Measurements from ENCODE around the gene SLC11A2.
A peak's percentile ranks its signal among the peaks of the same experiment; 100 is the strongest.

The SLC11A2 gene

GRCh38 chr12:50991291-50991690, 34.9 kb downstream of the SLC11A2 start:
- Histone ChIP-seq H3K27me3 (ENCODE audit: low read depth, low read length) (no peaks in the 10 kb centered on the region), H3K4me1 (ENCODE audit: low read length) (peaks cover 26% of the 10 kb centered on the region), H3K36me3 (replicated peaks; ENCODE audit: low read depth, low read length) (peaks cover 54% of the 10 kb centered on the region), H3K9me3 (ENCODE audit: insufficient read depth, low read length) (no peaks in the 10 kb centered on the region), H3K9ac (ENCODE audit: low read length) (no peak overlapping the region), H2AFZ (ENCODE audit: low read depth, low read length) (no peak overlapping the region), H4K20me1 (ENCODE audit: insufficient read depth, low read length) (0 out of 2 replicates have a peak, but pooled peaks cover 4% of the 10 kb centered on the region), H3K79me2 (ENCODE audit: low read length) (no peaks in the 10 kb centered on the region), H3K4me2 (ENCODE audit: low read length) (peak overlapping the region; percentile 56), H3K4me3 (ENCODE audit: low read length) (0 out of 2 replicates have a peak overlapping the region, but pooled peaks have one; percentile 9), H3K27ac (ENCODE audit: low read length) (peak overlapping the region; percentile 49)
- no peak for TF ChIP-seq EZH2phosphoT487 (IDR thresholded peaks at IDR 0.05; ENCODE audit: low read depth)
- TF ChIP-seq, protein P1, sequence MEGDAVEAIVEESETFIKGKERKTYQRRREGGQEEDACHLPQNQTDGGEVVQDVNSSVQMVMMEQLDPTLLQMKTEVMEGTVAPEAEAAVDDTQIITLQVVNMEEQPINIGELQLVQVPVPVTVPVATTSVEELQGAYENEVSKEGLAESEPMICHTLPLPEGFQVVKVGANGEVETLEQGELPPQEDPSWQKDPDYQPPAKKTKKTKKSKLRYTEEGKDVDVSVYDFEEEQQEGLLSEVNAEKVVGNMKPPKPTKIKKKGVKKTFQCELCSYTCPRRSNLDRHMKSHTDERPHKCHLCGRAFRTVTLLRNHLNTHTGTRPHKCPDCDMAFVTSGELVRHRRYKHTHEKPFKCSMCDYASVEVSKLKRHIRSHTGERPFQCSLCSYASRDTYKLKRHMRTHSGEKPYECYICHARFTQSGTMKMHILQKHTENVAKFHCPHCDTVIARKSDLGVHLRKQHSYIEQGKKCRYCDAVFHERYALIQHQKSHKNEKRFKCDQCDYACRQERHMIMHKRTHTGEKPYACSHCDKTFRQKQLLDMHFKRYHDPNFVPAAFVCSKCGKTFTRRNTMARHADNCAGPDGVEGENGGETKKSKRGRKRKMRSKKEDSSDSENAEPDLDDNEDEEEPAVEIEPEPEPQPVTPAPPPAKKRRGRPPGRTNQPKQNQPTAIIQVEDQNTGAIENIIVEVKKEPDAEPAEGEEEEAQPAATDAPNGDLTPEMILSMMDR (IDR thresholded peaks at IDR 0.05; ENCODE audit: low read depth, low read length) = no peak

GRCh38 chr12:50990791-50991190, 35.4 kb downstream of the SLC11A2 start:
- Histone ChIP-seq H3K27ac (ENCODE audit: low read length) (peak overlapping the region; percentile 49), H3K4me3 (ENCODE audit: low read length) (0 out of 2 replicates have a peak overlapping the region, but pooled peaks have one; percentile 9), H3K27me3 (ENCODE audit: low read depth, low read length) (no peaks in the 10 kb centered on the region), H3K4me1 (ENCODE audit: low read length) (peaks cover 26% of the 10 kb centered on the region), H3K79me2 (ENCODE audit: low read length) (no peaks in the 10 kb centered on the region), H3K9me3 (ENCODE audit: insufficient read depth, low read length) (no peaks in the 10 kb centered on the region), H2AFZ (ENCODE audit: low read depth, low read length) (no peak overlapping the region), H3K4me2 (ENCODE audit: low read length) (peak overlapping the region; percentile 56), H4K20me1 (ENCODE audit: insufficient read depth, low read length) (0 out of 2 replicates have a peak, but pooled peaks cover 4% of the 10 kb centered on the region), H3K9ac (ENCODE audit: low read length) (no peak overlapping the region), H3K36me3 (replicated peaks; ENCODE audit: low read depth, low read length) (peaks cover 55% of the 10 kb centered on the region)
- TF ChIP-seq, protein P1 (IDR thresholded peaks at IDR 0.05; ENCODE audit: low read depth, low read length) = no peak
- TF ChIP-seq EZH2phosphoT487 (IDR thresholded peaks at IDR 0.05; ENCODE audit: low read depth) = no peak

DNA sequence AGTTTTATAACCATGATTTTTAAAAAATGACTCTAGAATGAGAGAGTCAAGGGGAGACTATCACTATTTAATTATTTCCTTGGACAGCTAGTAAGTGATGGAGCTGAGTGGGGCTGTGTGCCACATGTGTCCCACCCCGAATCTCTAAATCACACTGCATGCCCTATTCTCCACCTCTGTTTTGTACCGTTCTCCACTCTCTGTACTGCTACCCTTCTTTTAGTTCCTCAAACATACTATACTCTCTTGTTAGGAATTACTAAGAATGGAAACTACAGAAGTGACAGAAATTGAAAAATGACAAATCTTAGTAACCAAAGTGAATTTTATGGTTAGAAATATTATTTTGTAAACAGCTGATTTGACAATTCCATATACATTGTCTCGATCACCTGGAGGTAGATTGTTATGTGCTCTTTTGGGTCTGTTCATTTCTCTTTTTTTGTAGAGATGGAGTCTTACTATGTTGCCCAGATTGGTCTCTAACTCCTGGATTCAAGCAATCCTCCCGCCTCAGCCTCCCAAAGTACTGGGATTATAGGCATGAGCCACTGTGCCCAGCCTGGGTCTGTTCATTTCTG, 35.9 kb downstream of the SLC11A2 start:
- H3K4me1 ChIP-seq (ENCODE audit: low read length) = peaks cover 26% of the 10 kb centered on the region
- no peaks in the 10 kb centered on the region for H3K27me3 ChIP-seq (ENCODE audit: low read depth, low read length)
- peaks cover 50% of the 10 kb centered on the region for H3K36me3 ChIP-seq (replicated peaks; ENCODE audit: low read depth, low read length)
- H3K79me2 ChIP-seq (ENCODE audit: low read length) = no peaks in the 10 kb centered on the region
- H3K9me3 ChIP-seq (ENCODE audit: insufficient read depth, low read length) = no peaks in the 10 kb centered on the region
- H2AFZ ChIP-seq (ENCODE audit: low read depth, low read length) = no peak overlapping the region
- H3K4me3 ChIP-seq (ENCODE audit: low read length) = 0 out of 2 replicates have a peak overlapping the region, but pooled peaks have one; percentile 9
- peak overlapping the region; percentile 56 for H3K4me2 ChIP-seq (ENCODE audit: low read length)
- H3K27ac ChIP-seq (ENCODE audit: low read length) = peak overlapping the region; percentile 49
- 0 out of 2 replicates have a peak, but pooled peaks cover 4% of the 10 kb centered on the region for H4K20me1 ChIP-seq (ENCODE audit: insufficient read depth, low read length)
- no peak for TF ChIP-seq EZH2phosphoT487 (IDR thresholded peaks at IDR 0.05; ENCODE audit: low read depth)
- TF ChIP-seq, protein P1 (IDR thresholded peaks at IDR 0.05; ENCODE audit: low read depth, low read length) = no peak
- H3K9ac ChIP-seq (ENCODE audit: low read length) = no peak overlapping the region

DNA sequence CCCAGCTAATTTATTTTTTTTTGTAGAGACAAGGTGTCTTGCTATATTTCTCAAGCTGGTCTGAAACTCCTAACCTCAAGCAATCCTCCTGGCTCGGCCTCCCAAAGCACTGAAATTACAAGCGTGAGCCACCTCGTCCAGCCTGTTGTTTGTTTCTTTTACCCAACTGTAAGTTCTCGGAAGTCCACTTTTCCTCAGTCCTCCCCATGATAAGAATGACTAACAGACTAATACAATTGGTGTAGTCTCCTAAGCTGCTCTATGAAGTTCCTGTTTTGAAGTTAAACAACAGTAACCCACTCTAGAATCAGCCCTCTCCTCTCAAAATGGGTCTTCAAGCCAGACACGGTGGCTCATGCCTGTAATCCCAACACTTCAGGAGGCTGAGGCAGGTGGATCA, 37.3 kb downstream of the SLC11A2 start:
- peaks cover 42% of the 10 kb centered on the region for H3K36me3 ChIP-seq (replicated peaks; ENCODE audit: low read depth, low read length)
- H3K27me3 ChIP-seq (ENCODE audit: low read depth, low read length) = no peaks in the 10 kb centered on the region
- H4K20me1 ChIP-seq (ENCODE audit: insufficient read depth, low read length) = 0 out of 2 replicates have a peak, but pooled peaks cover 4% of the 10 kb centered on the region
- no peaks in the 10 kb centered on the region for H3K9me3 ChIP-seq (ENCODE audit: insufficient read depth, low read length)
- TF ChIP-seq, protein P1 (IDR thresholded peaks at IDR 0.05; ENCODE audit: low read depth, low read length) = no peak
- TF ChIP-seq EZH2phosphoT487 (IDR thresholded peaks at IDR 0.05; ENCODE audit: low read depth) = no peak
- no peak overlapping the region for H3K9ac ChIP-seq (ENCODE audit: low read length)
- H3K79me2 ChIP-seq (ENCODE audit: low read length) = no peaks in the 10 kb centered on the region
- no peak overlapping the region for H3K4me3 ChIP-seq (ENCODE audit: low read length)
- no peak overlapping the region for H3K4me2 ChIP-seq (ENCODE audit: low read length)
- H3K27ac ChIP-seq (ENCODE audit: low read length) = no peak overlapping the region
- H3K4me1 ChIP-seq (ENCODE audit: low read length) = peaks cover 26% of the 10 kb centered on the region
- H2AFZ ChIP-seq (ENCODE audit: low read depth, low read length) = no peak overlapping the region

Measured in OCI-LY3 (cell line).